Adrenal gland (tissue), 12 donors: ENCODE data around the gene PEAK1. TPM values are rescaled to one million over a fixed set of nuclear protein-coding genes. Genes with fewer than 3 reads are reported as not detected.

ENCODE experiments used
- DNase-seq, 7 donors: peaks; one replicate each; pipeline ENCODE4 v3.0.0-alpha.2; 2019 to 2020
- H3K27ac ChIP-seq, 5 donors: fragments of 200-600 bp; sonication (generic) in 4 of 5; 1 replicate in 3 of 5; 2 replicates in 2 of 5; pipeline versions ENCODE4 v1.5.1 to v1.8.0; 2016 to 2020; ENCODE audit warnings: mild to moderate bottlenecking in 1 of 5
- H3K27me3 ChIP-seq: fragments of 200-600 bp; 2 replicates; pipeline ENCODE4 v1.8.0; 2021
- H3K36me3 ChIP-seq, 2 donors: fragments of 200-600 bp; replicated peaks in 1 of 2; 1 replicate in 1 of 2; 2 replicates in 1 of 2; pipeline versions ENCODE4 v1.5.1 to v1.8.0; 2018 to 2022
- H3K4me1 ChIP-seq, 2 donors: fragments of 200-600 bp; replicated peaks in 1 of 2; 1 replicate in 1 of 2; 2 replicates in 1 of 2; pipeline versions ENCODE4 v1.5.1 to v1.8.0; 2018 to 2021
- H3K4me3 ChIP-seq, 4 donors: fragments of 200-600 bp; sonication (generic) in 3 of 4; one replicate each; pipeline ENCODE4 v1.5.1; 2016 to 2018
- H3K9me3 ChIP-seq, 3 donors: fragments of 200-600 bp; sonication (generic) in 1 of 3; replicated peaks in 1 of 3; 1 replicate in 2 of 3; 2 replicates in 1 of 3; pipeline versions ENCODE4 v1.5.1 to v1.8.0; 2016 to 2021
- POLR2A ChIP-seq, 2 donors: fragments of 450-650 bp; IDR thresholded peaks; one replicate each; pipeline ENCODE4 v1.6.1; 2017; ENCODE audit warnings: antibody characterized with exemption in 2 of 2, mild to moderate bottlenecking in 2 of 2, moderate library complexity in 1 of 2
- WGBS, 4 donors: extraction: QIAGEN DNeasy Blood & Tissue Kit in 2 of 4; methylation state at CpG; one replicate each; pipeline versions ENCODE4 v1.1.5 to v1.1.7; 2013 to 2017; 5-methylcytosine and 5-hydroxymethylcytosine counted together
- intact Hi-C, 2 donors: fragments of 100-400 bp; cut with DNase I; formaldehyde crosslinking; loops; one replicate each; pipeline versions ENCODE4 v1.14.1 to v1.15.0; 2022 to 2023
- polyA plus RNA-seq, 3 donors: library from polyadenylated mRNA; stranded (reverse); fragments of 200-250 nt in 2 of 3; fragments of 350-450 nt in 1 of 3; fragmentation: Illumina TruSeq in 1 of 3; extraction: RNeasy Lipid Tissue Mini Kit (QIAGEN cat#74804) in 1 of 3; gene quantifications; one replicate each; pipeline ENCODE4 v1.2.3, GENCODE V29; 2013 to 2014
- total RNA-seq, 9 donors: library from RNA; depleted of rRNA in 4 of 9; stranded (reverse); fragments of >200 nt in 4 of 9; fragments of 120-200 nt in 1 of 9; fragmentation: NEBNext Ultra II Directional in 1 of 9; extraction: Animal tissue kit (Norgen Biotek cat#: 25700) in 1 of 9; gene quantifications; one replicate each; pipeline versions ENCODE4 v1.1.0 to v1.2.4, GENCODE V29; 2013 to 2023
- TF ChIP-seq, protein P1 (sequence below), 6 experiments: fragments of 450-650 bp in 4 of 6; fragments of 200-600 bp in 2 of 6; sonication (generic) in 1 of 6; IDR thresholded peaks; 1 replicate in 5 of 6; 2 replicates in 1 of 6; pipeline versions ENCODE4 v1.5.1 to v1.8.0; 2016 to 2021; ENCODE audit warnings: antibody characterized with exemption in 6 of 6, mild to moderate bottlenecking in 2 of 6, moderate library complexity in 1 of 6
- donor health status: healthy with polysubstance abuse.
- donor health status: Bipolar disorder and iron deficiency.
- donor health status: DM: yes; HTN: yes; CAD: no.
- donor health status: DM: no; HTN: no; CAD: no.
- donor health status: DM: no; HTN: no; CAD: no.
- donor health status: DM: yes; HTN: yes; CAD: no.

Gene PEAK1
- total and polyA plus RNA-seq, 12 donors = 3.1 to 68.4 (median 26.4) TPM

- WGBS, 4 donors = 20 to 37% (median 24%) methylated on average over 4 of the region's 4 CpGs
- peaks cover 0 to 15% of the 10 kb centered on the region in 2 donors for H3K4me1 ChIP-seq
- no peak for TF ChIP-seq POLR2A (IDR thresholded peaks at IDR 0.05)
- TF ChIP-seq, protein P1, sequence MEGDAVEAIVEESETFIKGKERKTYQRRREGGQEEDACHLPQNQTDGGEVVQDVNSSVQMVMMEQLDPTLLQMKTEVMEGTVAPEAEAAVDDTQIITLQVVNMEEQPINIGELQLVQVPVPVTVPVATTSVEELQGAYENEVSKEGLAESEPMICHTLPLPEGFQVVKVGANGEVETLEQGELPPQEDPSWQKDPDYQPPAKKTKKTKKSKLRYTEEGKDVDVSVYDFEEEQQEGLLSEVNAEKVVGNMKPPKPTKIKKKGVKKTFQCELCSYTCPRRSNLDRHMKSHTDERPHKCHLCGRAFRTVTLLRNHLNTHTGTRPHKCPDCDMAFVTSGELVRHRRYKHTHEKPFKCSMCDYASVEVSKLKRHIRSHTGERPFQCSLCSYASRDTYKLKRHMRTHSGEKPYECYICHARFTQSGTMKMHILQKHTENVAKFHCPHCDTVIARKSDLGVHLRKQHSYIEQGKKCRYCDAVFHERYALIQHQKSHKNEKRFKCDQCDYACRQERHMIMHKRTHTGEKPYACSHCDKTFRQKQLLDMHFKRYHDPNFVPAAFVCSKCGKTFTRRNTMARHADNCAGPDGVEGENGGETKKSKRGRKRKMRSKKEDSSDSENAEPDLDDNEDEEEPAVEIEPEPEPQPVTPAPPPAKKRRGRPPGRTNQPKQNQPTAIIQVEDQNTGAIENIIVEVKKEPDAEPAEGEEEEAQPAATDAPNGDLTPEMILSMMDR (IDR thresholded peaks at IDR 0.05) = no peak
- H3K4me3 ChIP-seq = no peak overlapping the region
- peak overlapping the region in 2 of 5 donors; percentile 48 to 70 for H3K27ac ChIP-seq
- H3K27me3 ChIP-seq = no peaks in the 10 kb centered on the region
- intact Hi-C loops = no loop called here
- peak in 3 of 7 donors; percentile 3 to 16 (median 16) for DNase-seq
- no peaks in the 10 kb centered on the region for H3K36me3 ChIP-seq
- H3K9me3 ChIP-seq = no peaks in the 10 kb centered on the region
Measured at GRCh38 chr15:77347197-77347596, 72.7 kb downstream of the PEAK1 start.

- no peak overlapping the region for H3K4me3 ChIP-seq
- WGBS, 4 donors = 83 to 89% (median 87%) methylated on average over 4 of the region's 4 CpGs
- peak overlapping the region in 1 of 5 donors; percentile 48 for H3K27ac ChIP-seq
- no peaks in the 10 kb centered on the region for H3K9me3 ChIP-seq
- no peak for DNase-seq
- H3K27me3 ChIP-seq = no peaks in the 10 kb centered on the region
- TF ChIP-seq, protein P1 (IDR thresholded peaks at IDR 0.05) = no peak
- TF ChIP-seq POLR2A (IDR thresholded peaks at IDR 0.05) = no peak
- intact Hi-C loops = no loop called here
- peaks cover 0 to 15% of the 10 kb centered on the region in 2 donors for H3K4me1 ChIP-seq
- H3K36me3 ChIP-seq = no peaks in the 10 kb centered on the region
Measured at GRCh38 chr15:77346245-77347036, 73.5 kb downstream of the PEAK1 start.

GRCh38 chr15:77342807-77343206, 77.1 kb downstream of the PEAK1 start:
- WGBS, 4 donors = 88 to 92% (median 91%) methylated on average over 3 of the region's 3 CpGs
- Histone ChIP-seq H3K27me3 (no peaks in the 10 kb centered on the region), H3K27ac (no peak overlapping the region), H3K9me3 (no peaks in the 10 kb centered on the region), H3K36me3 (no peaks in the 10 kb centered on the region), H3K4me1 (peaks cover 0 to 15% of the 10 kb centered on the region in 2 donors), H3K4me3 (no peak overlapping the region)
- TF ChIP-seq, protein P1 (IDR thresholded peaks at IDR 0.05) = no peak
- no peak for TF ChIP-seq POLR2A (IDR thresholded peaks at IDR 0.05)
- intact Hi-C loops = no loop called here
- DNase-seq = no peak

DNA sequence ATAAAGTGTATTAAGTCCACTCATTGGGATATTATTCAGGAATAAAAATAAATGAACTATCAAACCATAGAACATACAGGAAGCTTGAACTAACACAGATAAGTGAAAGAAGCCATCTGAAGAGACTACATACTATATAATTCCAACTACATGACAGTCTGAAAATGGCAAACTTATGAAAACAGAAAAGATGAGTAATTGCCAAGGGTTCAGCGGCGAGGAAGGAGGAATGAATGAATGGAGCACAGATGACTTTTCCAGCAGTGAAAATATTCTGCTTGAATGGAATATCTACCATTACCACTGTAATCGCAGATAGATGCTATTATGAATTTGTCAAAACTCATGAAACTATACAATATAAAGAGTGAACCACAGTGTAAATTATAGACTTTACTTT, 79.7 kb downstream of the PEAK1 start:
- no peak for DNase-seq
- no peak overlapping the region for H3K4me3 ChIP-seq
- H3K27ac ChIP-seq = no peak overlapping the region
- peaks cover 5% of the 10 kb centered on the region in 2 donors for H3K4me1 ChIP-seq
- 94 to 97% (median 95%) methylated on average over 3 of the region's 3 CpGs for WGBS, 4 donors
- intact Hi-C loops = no loop called here
- H3K36me3 ChIP-seq = no peaks in the 10 kb centered on the region
- no peaks in the 10 kb centered on the region for H3K9me3 ChIP-seq
- no peaks in the 10 kb centered on the region for H3K27me3 ChIP-seq
- TF ChIP-seq, protein P1 (IDR thresholded peaks at IDR 0.05) = no peak
- no peak for TF ChIP-seq POLR2A (IDR thresholded peaks at IDR 0.05)
